Suppressor macrophage treated with lipopolysaccharide for 4 hours (primary cell): Measurements from ENCODE around the gene S100Z.
A peak's percentile ranks its signal among the peaks of the same experiment; 100 is the strongest.
"Not testable (repeated sequence)": the region's sequence is repeated elsewhere in the genome, so short reads cannot be mapped to it uniquely, and the experiment has no call there.

Experiments used
- DNase-seq: peaks from one replicate; pipeline ENCODE4 v3.0.0-alpha.2; 2020

Gene S100Z

GRCh38 chr5:76831110-76831452, 18.7 kb upstream of the S100Z start:
- peak; percentile 64 for DNase-seq

- DNase-seq = no peak
Observed at GRCh38 chr5:76836181-76836580, 13.6 kb upstream of the S100Z start.

DNA sequence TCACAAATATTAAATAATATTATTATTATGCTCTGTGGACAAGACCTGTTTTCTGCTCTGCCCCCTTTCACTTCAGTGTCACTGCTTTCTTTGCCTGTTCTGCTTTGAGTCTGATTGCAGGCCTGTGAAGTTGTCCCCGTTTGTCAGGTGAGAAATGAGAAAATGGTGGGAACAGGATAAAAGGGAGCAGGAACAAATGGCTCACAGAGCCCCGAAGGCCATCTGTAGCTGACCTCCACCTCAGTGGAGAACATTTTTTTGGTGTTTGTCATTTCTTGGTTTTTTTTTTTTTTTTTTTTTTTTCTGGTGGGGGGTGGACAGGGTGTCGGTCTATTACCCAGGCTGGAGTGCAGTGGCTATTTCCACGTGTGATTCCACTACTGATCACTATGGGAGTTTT, 13.2 kb upstream of the S100Z start:
- DNase-seq = no peak

DNA sequence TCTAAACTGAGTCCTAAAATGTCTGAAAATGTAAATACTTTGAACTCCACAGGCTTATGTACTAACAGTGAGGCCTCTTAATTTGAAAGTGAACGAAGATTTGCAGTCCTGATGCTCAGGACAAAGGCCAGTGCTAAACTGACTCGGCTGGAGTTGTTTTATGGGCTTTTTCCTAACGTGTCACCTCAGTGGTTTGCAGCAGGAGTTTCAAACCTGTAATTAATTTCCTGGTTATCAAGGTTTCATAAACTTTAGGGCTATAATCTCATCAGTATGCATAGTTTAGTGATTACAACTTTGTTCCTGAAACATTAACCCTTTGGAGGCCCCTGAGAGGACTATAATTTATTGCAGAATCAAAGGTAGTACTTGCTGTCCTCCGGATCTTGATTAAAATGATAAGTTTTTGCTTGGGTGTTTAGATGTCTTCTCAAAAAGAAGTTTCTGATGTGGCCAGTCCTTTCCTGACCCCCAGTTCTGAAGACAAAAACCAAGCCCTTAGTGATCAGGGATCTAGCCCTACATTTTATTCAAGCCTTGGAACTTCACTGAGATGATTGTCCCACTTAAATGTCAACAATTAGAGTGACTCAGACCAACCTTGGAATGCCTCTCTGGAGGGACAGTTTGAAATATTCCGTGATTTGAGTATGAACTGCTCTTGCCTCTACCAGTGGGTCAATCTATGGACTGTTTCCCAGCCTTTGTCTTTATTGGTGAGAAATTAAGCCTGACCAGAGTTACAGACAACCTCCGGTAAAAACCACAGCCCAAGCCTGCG, 11.1 kb upstream of the S100Z start:
- DNase-seq = no peak

- DNase-seq = no peak
Observed at GRCh38 chr5:76841361-76841760, 8.5 kb upstream of the S100Z start.

GRCh38 chr5:76845890-76846289, 3.9 kb upstream of the S100Z start:
- DNase-seq = no peak

GRCh38 chr5:76850543-76851145, 830 bp downstream of the S100Z start:
- DNase-seq = peak; percentile 43

DNA sequence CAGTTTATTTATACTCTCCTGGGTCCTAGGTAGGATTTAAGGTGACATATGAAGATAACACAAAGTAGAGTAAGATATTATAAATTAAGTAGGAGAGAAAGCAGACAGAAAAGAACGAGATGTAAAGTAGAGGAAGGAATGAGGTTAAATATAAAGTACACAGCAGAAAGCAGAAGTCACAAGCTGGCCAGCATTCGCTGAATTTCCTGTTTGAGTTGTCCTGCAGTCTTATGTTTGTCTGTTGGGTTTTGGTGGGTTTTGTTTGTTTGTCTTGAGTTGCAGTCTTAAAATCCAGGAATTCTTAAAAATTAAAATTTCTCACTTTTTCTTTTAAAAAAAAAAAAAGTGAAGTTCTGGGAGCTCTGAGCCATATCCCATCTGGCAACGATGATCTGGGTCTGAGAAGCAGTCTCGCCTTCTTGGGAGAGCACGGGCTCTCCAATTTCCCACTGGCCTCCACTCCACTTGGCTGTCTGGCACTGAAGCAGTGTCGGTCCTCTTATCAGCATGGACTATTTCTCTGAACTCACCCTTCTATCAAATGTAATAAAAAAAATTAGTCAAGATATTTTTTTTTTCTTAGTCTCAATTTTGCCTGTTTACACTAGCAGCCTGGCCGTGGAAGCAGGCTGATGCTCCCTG, 2.0 kb downstream of the S100Z start:
- DNase-seq = peak; percentile 43

DNA sequence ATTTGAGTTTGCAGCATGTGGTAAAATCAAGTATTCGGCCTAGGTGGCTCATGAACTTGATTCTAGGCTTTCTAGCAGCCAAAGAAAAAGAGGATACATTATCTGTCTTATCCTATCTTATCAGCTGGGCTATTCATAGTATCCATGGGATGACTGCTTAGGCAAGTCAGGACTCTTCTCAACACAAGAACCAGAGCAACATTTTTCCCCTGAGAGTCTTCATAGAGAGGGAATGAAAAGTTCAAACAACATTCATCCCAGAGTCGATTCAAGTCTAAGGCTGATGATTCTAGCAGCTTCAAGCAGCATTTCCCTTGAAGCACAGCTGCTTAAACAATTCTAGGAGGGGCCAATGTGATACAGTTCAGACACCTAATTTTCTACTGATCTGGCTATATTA, 3.0 kb downstream of the S100Z start:
- DNase-seq = no peak

GRCh38 chr5:76853741-76854140, 3.9 kb downstream of the S100Z start:
- not testable (repeated sequence) for DNase-seq

GRCh38 chr5:76854644-76855043, 4.8 kb downstream of the S100Z start:
- no peak for DNase-seq

- not testable (repeated sequence) for DNase-seq
Observed at GRCh38 chr5:76855501-76855900, 5.7 kb downstream of the S100Z start.

DNA sequence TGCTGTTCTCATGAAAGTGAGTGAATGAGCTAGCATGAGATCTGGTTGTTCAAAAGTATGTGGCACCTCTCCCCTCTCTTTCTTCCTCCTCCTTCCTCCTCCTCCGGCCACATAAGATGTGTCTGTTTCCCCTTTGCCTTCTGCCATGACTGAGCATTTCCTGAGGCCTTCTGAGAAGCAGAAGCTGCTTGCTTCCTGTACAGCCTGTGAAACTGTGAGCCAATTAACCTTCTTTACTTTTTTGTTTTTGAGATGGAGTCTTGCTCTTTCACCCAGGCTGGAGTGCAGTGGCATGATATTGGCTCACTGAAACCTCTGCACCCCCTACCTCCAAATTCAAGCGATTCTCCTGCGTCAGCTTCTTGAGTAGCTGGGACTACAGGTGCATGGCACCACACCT, 6.1 kb downstream of the S100Z start:
- peak; percentile 68 for DNase-seq

GRCh38 chr5:76856800-76857199, 7.0 kb downstream of the S100Z start:
- peak; percentile 20 for DNase-seq

DNA sequence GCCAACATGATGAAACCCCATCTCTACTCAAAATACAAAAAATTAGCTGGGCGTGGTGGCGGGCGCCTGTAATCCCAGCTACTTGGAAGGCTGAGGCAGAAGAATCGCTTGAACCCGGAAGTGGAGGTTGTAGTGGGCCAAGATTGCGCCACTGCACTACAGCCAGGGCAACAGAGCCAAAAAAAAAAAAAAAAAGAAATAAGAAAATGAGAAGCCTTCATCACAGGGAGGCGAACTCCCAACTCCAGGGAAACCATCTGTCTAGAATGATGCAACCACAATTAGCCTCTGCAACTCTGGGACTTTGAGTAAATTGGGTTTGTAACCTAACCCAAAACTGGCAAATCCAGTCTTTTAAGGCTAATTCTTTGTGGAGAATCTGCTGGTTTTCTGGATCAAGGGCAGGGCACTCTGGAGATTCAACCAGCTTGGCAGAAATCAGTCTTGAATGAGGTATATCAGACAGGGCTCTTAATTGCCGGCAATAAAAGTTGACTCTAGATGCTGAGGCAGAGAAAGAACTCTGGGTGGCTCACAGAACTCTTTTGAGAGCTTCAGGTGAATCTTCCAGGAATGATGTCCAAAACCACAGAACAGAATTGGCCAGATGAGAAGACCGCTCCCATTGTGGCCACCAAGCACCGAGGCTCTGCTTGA, 9.9 kb downstream of the S100Z start:
- peak; percentile 27 for DNase-seq

GRCh38 chr5:76861612-76862011, 11.8 kb downstream of the S100Z start:
- no peak for DNase-seq

DNA sequence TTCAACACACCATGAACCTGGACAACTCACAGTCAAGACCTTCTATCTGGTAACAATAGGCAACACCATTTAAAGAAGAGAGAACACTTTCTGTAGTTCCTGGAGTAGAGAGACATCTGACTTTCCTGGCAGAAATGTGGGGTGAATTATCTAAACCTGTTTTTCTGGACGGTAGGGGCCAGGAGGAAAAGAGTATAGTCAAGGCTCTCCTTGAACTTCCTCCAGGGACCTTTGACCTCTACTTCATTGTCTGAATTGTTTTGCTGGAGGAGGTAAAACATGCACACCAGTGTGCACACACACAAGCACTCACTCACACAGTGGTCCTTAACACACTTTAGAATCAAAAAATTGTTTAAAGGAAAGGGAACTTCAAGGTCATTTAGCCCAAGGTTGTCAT, 13.2 kb downstream of the S100Z start:
- DNase-seq = no peak

DNA sequence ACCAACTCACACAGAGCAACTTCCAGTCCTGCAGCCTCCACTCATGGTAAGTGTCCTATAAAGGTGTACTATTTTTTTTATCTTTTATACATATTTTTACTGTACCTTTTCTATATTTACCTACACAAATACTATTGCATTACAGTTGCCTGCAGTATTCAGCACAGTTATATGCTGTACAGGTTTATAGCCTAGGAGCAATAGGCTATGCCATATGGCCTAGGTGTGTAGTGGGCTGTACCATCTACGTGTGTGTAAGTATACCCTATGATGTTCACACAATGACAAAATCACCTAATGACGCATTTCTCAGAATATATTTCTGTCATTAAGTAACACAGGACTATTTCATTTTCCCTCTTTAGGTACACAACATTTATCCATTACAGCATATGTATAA, 16.7 kb downstream of the S100Z start:
- no peak for DNase-seq

- no peak for DNase-seq
Observed at GRCh38 chr5:76867038-76867437, 17.2 kb downstream of the S100Z start.

- peak; percentile 76 for DNase-seq
Observed at GRCh38 chr5:76867827-76868693, 18.2 kb downstream of the S100Z start.

GRCh38 chr5:76870046-76870445, 20.2 kb downstream of the S100Z start:
- DNase-seq = no peak

- no peak for DNase-seq
Observed at GRCh38 chr5:76874088-76874581, 24.3 kb downstream of the S100Z start.
